HG03521 (cell line): ENCODE measurements around the gene TUBA3C.
"Not testable (repeated sequence)": the region's sequence is repeated elsewhere in the genome, so short reads cannot be mapped to it uniquely, and the experiment has no call there.

ENCODE experiments used
- ATAC-seq: cut with Tn5 transposase; IDR thresholded peaks from one replicate; pipeline ENCODE4 v1.9.1; 2021; ENCODE audit warnings: mild to moderate bottlenecking, moderate library complexity; ENCODE audit not compliant: unreplicated experiment

The TUBA3C gene

DNA sequence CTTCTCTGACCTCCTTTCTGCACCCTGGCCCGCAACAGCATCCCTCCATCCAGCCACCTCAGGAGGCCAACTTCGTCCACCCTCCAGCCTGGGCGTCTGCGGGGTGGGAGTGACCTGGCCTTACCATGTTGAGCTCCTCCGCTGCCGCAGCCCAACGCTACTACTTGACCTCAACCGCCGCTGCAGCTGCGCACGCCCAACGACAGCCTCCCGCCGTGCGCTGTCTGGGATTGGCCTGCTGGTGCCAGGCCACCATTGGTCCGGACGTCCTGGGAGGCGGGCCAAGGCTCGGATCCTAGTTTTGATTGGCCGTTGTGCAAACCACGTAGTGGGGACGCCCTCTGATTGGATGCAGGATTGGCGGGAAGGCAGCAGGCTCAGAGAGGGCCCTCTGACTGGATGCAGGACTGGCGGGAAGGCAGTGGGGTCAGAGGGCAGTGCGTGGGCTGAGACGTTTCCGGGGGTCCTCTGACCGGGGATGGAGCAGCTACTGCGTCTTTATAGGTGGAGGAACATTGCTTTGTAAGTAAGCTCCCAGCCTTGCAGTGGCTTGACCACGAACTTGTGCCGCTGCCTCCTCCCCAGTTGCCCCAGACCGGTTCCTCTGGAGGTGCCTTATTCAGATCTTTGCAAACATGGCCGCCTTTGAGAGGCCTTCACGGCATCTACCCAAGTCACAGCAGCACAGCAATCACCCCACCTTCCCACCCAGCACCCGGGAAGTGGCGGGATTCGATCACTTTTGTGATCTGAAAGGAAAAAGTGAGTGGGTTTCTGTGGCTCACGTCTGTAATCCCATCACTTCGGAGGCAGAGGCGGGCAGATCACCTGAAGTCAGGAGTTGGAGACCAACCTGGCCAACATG, at the start of gene TUBA3C:
TUBA3C (minus strand) TSS at position 204 of the 865 bp plus-strand sequence; CDS start at position 127, 77 bp downstream.
- ATAC-seq: no peak

DNA sequence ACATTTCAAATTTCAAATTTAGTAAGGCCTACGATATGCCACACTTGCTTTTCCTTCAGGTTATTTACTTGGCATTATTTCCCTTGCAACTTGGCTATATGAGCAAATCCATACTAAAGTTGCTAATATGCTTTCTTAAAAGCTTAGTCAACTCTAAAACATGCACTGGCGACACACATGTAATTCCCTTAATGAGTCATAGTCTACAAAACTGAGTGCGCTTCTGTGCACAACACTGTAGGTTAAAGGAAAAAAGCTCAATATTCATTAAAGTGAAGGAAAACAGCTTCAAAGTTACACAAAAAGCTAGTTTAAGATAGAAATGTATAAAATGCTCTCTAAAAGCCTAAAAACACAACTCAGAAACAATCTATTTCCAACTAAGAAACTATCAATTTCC, 25.8 kb upstream of the TUBA3C start:
- ATAC-seq: not testable (repeated sequence)

DNA sequence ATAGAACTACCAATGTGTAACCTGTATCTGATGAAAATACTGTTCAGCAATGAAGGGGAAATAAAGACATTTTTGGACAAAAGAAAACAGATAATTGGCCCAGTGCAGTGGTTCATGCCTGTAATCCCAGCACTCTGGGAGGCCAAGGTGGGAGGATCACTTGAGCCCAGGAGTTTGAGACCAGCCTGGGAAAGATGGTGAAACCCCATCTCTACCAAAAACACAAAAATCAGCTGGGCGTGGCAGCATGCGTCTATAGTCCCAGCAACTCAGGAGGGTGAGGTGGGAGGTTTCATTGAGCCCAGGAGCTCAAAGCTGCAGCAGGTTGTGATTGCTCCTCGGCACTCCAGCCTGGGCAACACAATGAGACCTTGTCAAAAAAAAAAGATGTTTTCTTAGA, 11.0 kb upstream of the TUBA3C start:
- not testable (repeated sequence) for ATAC-seq

- ATAC-seq: not testable (repeated sequence)
These were observed 8.3 kb upstream of the TUBA3C start for GRCh38 chr13:19189911-19190310.

GRCh38 chr13:19189368-19189767, 7.7 kb upstream of the TUBA3C start:
- not testable (repeated sequence) for ATAC-seq

GRCh38 chr13:19185865-19186645, 4.4 kb upstream of the TUBA3C start:
- no peak for ATAC-seq

DNA sequence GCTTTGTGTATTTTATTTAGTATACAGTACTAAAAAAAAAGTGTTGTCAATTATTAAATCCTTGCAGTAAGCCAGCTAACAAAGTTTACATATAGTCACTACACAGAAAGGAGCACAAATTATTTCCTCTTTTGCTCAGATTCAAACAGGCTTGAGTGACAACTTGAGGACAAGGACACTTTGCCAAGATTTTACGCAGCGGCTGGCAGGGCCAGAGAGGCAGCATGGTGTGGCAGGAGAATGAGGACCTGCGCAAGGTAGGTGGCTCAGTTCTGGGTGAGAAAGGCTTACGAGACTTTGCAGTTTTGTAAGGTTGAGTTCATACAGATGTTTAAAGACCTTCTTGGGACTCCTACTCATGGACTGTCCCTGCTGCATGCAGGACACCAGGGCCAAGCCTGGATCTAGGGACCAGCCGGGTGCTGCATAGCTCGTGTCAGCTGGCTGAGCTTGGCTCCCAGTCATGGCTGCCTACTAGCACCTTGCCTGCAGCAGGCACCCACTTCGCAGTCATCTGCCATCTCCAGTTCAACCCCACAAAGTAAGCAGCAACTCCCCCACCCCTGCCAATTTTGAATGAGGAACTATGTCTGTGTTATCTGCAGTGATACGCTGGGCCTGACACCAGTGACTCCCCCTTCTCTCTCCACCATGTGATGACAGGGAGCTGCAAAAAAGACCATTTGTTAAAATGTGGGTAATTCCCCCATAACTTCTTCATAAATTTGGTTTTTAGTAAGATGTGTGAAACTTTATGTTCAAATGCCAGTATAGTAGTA, 3.7 kb upstream of the TUBA3C start:
- no peak for ATAC-seq

- no peak for ATAC-seq
These were observed 2.6 kb upstream of the TUBA3C start for GRCh38 chr13:19184176-19184575.

DNA sequence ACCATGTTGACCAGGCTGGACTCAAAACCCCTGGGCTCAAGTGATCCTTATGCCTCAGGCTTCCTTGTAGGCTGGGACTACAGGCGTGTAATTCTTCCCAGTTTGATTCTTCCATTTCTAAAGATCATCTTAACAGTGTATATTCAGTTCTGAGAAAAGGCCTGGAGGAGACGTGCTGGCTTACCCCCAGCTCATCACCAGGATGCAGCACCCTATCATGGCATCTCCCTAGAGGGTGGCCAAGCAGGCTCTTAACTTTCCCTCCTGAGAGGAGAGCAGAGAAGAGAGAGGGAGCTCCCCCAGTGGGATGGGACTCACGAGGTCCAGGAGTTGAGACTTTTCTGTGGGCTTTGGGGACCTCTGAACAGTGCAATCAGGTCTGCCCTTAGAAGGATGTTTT, 2.1 kb upstream of the TUBA3C start:
- ATAC-seq: no peak

DNA sequence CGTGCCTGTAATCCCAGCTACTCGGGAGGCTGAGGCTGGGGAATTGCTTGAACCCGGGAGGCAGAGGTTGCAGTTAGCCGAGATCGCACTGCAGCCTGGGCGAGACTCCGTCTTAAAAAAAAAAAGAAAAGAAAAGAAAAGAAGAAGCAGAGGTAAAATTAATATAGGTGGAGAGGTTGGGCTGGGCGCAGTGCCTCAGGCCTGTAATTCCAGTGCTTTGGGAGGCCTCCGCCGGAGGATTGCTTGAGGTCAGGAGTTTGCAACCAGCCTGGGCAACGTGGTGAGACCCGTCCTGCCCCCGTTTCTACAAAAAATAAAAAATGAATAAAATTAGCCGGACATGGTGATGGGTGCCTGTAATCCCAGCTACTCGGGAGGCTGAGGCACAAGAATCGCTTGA, 912 bp upstream of the TUBA3C start:
- no peak for ATAC-seq

DNA sequence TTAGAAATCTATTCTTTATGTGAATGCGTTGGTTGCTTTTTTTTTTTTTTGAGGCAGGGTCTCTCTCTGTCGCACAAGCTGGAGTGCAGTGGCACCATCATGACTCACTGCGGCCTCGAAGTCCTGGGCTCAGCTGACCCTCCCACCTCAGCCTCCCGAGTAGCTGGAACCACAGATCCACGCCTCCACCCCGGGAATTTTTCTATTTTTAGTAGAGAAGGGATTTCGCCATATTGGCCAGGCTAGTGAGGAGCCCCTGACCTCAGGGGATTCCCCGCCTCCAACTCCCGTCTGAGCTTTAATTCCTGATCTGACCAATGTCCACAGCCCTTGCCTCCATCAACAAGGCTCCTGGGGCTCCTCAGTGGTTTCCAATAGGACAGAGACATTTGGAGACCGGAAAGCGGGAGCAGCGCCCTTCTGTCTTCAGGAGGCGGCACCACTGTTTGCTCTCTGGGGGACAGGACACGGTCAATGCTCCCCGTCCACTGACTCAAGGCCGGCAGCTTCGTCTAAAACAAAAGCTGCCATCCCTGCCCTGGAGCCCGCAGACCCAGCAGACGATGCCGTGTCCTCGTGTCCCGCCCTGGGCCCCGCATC, 503 bp downstream of the TUBA3C start:
- ATAC-seq: no peak

DNA sequence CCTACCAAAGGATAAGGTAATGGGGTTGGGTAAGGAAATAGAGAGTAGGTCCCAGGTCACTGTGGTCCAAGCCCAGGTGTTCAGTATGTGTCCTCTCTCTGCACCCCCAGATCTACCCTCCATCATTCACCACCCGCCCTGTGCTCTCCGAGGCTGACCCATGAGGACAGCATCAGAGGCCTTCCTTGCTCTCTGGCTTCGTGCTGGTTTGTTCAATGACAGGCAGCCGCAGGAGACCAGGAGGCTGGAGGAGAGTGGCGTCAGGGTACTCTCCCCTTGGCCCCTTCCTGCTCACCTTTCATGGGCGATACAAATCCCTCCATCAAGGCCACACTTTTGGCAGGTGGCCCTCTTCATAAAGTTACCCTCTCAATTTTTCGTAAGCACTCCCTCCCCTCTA, 1.7 kb downstream of the TUBA3C start:
- no peak for ATAC-seq

- ATAC-seq: no peak
These were observed 2.6 kb downstream of the TUBA3C start for GRCh38 chr13:19178901-19179593.

- not testable (repeated sequence) for ATAC-seq
These were observed 4.4 kb downstream of the TUBA3C start for GRCh38 chr13:19176981-19177776.

GRCh38 chr13:19173752-19174151, 7.9 kb downstream of the TUBA3C start:
- no peak for ATAC-seq

- ATAC-seq: no peak
These were observed 9.0 kb downstream of the TUBA3C start for GRCh38 chr13:19172647-19173030.

DNA sequence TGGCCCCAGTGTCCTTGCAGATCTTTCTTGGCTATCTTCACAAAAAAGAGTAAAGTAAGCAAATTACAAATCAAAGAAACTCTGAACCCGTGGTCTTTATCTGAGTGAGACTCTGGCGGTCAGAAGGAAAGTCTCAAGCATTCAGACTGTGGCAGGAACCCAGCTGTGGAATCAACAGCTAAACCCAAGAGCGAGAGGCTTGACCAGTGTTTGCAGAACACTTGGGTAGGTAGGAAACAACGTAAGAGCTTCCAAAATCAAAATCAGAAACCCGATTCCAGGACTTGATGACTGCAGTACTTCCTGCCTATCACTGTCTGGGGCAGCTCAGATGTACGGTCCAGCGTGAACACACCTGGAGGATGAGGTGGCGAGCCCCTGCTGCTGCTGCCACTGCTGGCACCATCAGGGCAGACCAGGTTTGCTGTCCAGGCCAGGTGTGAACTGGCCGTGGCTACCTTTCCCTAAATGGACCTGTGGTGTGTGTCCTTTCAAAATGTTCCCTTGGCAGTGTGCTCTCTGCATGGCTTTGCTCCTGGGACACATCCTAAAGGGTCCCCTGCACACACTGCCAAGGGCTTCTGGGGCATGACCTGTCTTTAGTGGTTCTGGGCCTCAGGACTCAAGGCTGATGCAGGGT, 9.5 kb downstream of the TUBA3C start:
- no peak for ATAC-seq

- no peak for ATAC-seq
These were observed 10.1 kb downstream of the TUBA3C start for GRCh38 chr13:19171563-19171962.

DNA sequence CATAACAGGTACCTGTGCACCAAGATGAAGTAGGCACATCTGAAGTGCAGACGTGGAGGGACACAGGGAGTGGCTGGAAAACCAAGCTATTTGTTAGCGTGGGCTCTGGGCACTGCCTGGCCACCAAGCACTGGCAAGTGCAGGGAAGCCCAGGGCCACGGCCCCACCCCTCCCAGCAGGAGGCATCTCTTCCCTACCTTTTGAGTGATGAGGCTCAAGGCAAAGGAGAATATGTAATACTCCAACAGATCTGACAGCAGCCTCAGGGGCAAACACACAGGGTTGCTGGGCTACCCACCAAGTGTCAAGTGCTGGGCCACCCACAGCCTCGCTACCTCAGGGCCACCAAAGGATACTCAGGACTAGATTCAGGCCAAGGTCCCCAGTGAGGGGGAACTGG, 11.6 kb downstream of the TUBA3C start:
- no peak for ATAC-seq
